Caco-2 (cell line): Measurements from ENCODE around the gene PIGU. TPM values are rescaled to one million over a fixed set of nuclear protein-coding genes. Genes with fewer than 3 reads are reported as not detected.
"Not testable (repeated sequence)": the region's sequence is repeated elsewhere in the genome, so short reads cannot be mapped to it uniquely, and the experiment has no call there.

ENCODE experiments used
- BruUV-seq: library from RNA; stranded (reverse); fragments of 400-500 nt; replicated peaks from 2 replicates; lab custom pipeline; 2021; lab: Mats Ljungman, UMichigan
- CTCF ChIA-PET: fragments of 300-600 bp; sonication (Branson Sonifier 250); formaldehyde crosslinking; loops from one replicate; lab custom pipeline; 2022; ENCODE audit warnings: antibody characterized with exemption; lab: Charles Lee
- POLR2A ChIA-PET: fragments of 300-600 bp; sonication (Branson Sonifier 250); formaldehyde crosslinking; loops from one replicate; lab custom pipeline; 2022; ENCODE audit warnings: antibody characterized with exemption; lab: Charles Lee
- DNase-seq, 2 experiments: peaks; one replicate each; pipeline versions ENCODE4 v3.0.0 to v3.0.0-alpha.2; 2020 to 2022
- H3K27me3 ChIP-seq: replicated peaks from 2 replicates; pipeline ENCODE4 v1.6.0; 2011; ENCODE audit warnings: low read length; ENCODE audit not compliant: control insufficient read depth, insufficient read depth
- H3K36me3 ChIP-seq: 2 replicates; pipeline ENCODE4 v1.5.1; 2011; ENCODE audit warnings: low read length; ENCODE audit not compliant: control insufficient read depth, insufficient read depth
- H3K4me1 ChIP-seq: fragments of 250-450 bp; sonication (Bioruptor Pico); 2 replicates; pipeline ENCODE4 v1.5.1; 2020; ENCODE audit warnings: mild to moderate bottlenecking
- H3K4me3 ChIP-seq: 2 replicates; pipeline ENCODE4 v1.5.1; 2011; ENCODE audit warnings: low read depth, mild to moderate bottlenecking, control low read depth, low read length
- H3K9me3 ChIP-seq: fragments of 250-450 bp; sonication (Bioruptor Pico); 2 replicates; pipeline ENCODE4 v1.5.1; 2020; ENCODE audit warnings: mild to moderate bottlenecking, moderate library complexity
- H3K27ac Mint-ChIP-seq: one replicate; pipeline ENCODE4 v1.8.0; 2022; ENCODE audit warnings: mixed read lengths; ENCODE audit not compliant: unreplicated experiment
- H3K27me3 Mint-ChIP-seq: one replicate; pipeline ENCODE4 v1.8.0; 2022; ENCODE audit warnings: mixed read lengths; ENCODE audit not compliant: insufficient read depth, unreplicated experiment
- H3K36me3 Mint-ChIP-seq: one replicate; pipeline ENCODE4 v1.8.0; 2022; ENCODE audit warnings: mild to moderate bottlenecking, mixed read lengths; ENCODE audit not compliant: insufficient read depth, unreplicated experiment
- H3K4me1 Mint-ChIP-seq: one replicate; pipeline ENCODE4 v1.8.0; 2022; ENCODE audit warnings: low read depth, mixed read lengths; ENCODE audit not compliant: unreplicated experiment
- H3K4me3 Mint-ChIP-seq: one replicate; pipeline ENCODE4 v1.8.0; 2022; ENCODE audit warnings: mild to moderate bottlenecking, moderate library complexity, mixed read lengths; ENCODE audit not compliant: unreplicated experiment
- H3K9me3 Mint-ChIP-seq: one replicate; pipeline ENCODE4 v1.8.0; 2022; ENCODE audit warnings: mixed read lengths; ENCODE audit not compliant: unreplicated experiment
- intact Hi-C: fragments of 100-400 bp; cut with micrococcal nuclease; formaldehyde crosslinking; loops from one replicate; pipeline ENCODE4 v1.10.0; 2022; ENCODE audit not compliant: unreplicated experiment
- total RNA-seq: library from RNA; stranded (reverse); gene quantifications from 2 replicates; pipeline ENCODE4 v1.2.3, GENCODE V29; 2022
- TF ChIP-seq, protein P1 (sequence below), 2 experiments: fragments of 200-600 bp in 1 of 2; IDR thresholded peaks; 1 replicate in 1 of 2; 2 replicates in 1 of 2; pipeline versions ENCODE4 v1.5.1 to v1.8.0; 2011 to 2022; ENCODE audit warnings: antibody characterized with exemption in 1 of 2, control low read depth in 1 of 2, inconsistent platforms in 1 of 2, low read depth in 1 of 2, low read length in 1 of 2, mild to moderate bottlenecking in 1 of 2, moderate library complexity in 1 of 2; ENCODE audit not compliant: insufficient read depth in 1 of 2, severe bottlenecking in 1 of 2, unreplicated experiment in 1 of 2

PIGU gene
- total RNA-seq, 1 experiment from 2014 or later, result 61.7 TPM

- DNase-seq, result no peak
- no TSS peak for BruUV-seq
- Histone ChIP-seq H3K4me3 (no peak overlapping the region), H3K36me3 (peaks cover 7% of the 10 kb centered on the region), H3K27me3 (no peaks in the 10 kb centered on the region), H3K4me1 (peaks cover 12% of the 10 kb centered on the region), H3K9me3 (peaks cover 3% of the 10 kb centered on the region; the same call in 1 of the 2 replicates)
- H3K27me3 Mint-ChIP-seq, result no peaks in the 10 kb centered on the region
- CTCF ChIA-PET, result interaction anchor here (0.6 kb wide), 1 partner anchor 52 kb away, joined by 3 read pairs; no protein-coding TSS in a partner anchor
- H3K4me1 Mint-ChIP-seq, result peaks cover 12% of the 10 kb centered on the region
- no peak overlapping the region for H3K4me3 Mint-ChIP-seq
- H3K36me3 Mint-ChIP-seq, result no peaks in the 10 kb centered on the region
- intact Hi-C loops, result loop anchor here (1.0 to 5.0 kb wide), 2 partner anchors 11 to 86 kb away; no protein-coding TSS in a partner anchor
- no peaks in the 10 kb centered on the region for H3K9me3 Mint-ChIP-seq
- POLR2A ChIA-PET, result interaction anchor here (0.6 to 1.2 kb wide), 2 partner anchors 56 to 1618 kb away, joined by 4 to 5 read pairs; partner anchors contain the start of gene PIGU
- H3K27ac Mint-ChIP-seq, result peak overlapping the region; percentile 3
- TF ChIP-seq, protein P1, sequence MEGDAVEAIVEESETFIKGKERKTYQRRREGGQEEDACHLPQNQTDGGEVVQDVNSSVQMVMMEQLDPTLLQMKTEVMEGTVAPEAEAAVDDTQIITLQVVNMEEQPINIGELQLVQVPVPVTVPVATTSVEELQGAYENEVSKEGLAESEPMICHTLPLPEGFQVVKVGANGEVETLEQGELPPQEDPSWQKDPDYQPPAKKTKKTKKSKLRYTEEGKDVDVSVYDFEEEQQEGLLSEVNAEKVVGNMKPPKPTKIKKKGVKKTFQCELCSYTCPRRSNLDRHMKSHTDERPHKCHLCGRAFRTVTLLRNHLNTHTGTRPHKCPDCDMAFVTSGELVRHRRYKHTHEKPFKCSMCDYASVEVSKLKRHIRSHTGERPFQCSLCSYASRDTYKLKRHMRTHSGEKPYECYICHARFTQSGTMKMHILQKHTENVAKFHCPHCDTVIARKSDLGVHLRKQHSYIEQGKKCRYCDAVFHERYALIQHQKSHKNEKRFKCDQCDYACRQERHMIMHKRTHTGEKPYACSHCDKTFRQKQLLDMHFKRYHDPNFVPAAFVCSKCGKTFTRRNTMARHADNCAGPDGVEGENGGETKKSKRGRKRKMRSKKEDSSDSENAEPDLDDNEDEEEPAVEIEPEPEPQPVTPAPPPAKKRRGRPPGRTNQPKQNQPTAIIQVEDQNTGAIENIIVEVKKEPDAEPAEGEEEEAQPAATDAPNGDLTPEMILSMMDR (IDR thresholded peaks at IDR 0.05; ENCODE audit: insufficient read depth in 1 of 2, low read depth in 1 of 2, low read length in 1 of 2, severe bottlenecking in 1 of 2, unreplicated experiment in 1 of 2), result no peak
These were observed 55.9 kb downstream of the PIGU start for GRCh38 chr20:34621036-34621343.

DNA sequence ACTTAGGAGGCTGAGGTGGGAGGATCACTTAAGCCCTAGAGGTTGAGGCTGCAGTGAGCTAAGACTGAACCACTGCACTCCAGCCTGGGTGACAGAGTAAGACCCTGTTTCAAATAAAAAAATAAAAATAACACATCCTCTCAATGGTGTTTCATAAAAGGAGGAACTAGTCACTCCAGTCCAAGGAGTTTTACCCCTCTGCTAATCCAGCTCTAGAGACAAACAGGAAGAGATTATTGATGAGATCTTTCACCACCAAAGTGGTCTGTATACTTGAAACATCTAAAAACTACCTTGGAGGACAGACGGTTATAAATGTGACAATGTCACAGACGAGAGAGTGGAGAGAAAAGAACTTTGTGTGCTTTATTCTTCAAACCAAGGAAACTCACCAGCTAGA, 58.2 kb downstream of the PIGU start:
- Histone ChIP-seq H3K9me3 (peaks cover 3% of the 10 kb centered on the region; the same call in 1 of the 2 replicates), H3K27me3 (no peaks in the 10 kb centered on the region), H3K4me1 (peaks cover 12% of the 10 kb centered on the region), H3K36me3 (peaks cover 5% of the 10 kb centered on the region), H3K4me3 (no peak overlapping the region)
- TF ChIP-seq, protein P1 (IDR thresholded peaks at IDR 0.05; ENCODE audit: insufficient read depth in 1 of 2, low read depth in 1 of 2, low read length in 1 of 2, severe bottlenecking in 1 of 2, unreplicated experiment in 1 of 2), result no peak
- Mint-ChIP-seq H3K36me3 (peaks cover 6% of the 10 kb centered on the region), H3K9me3 (no peaks in the 10 kb centered on the region), H3K27ac (no peak overlapping the region), H3K4me3 (no peak overlapping the region), H3K27me3 (no peaks in the 10 kb centered on the region), H3K4me1 (peaks cover 12% of the 10 kb centered on the region)
- CTCF ChIA-PET, result no interaction called here
- intact Hi-C loops, result no loop called here
- DNase-seq, result no peak
- POLR2A ChIA-PET, result no interaction called here
- BruUV-seq, result no TSS peak

GRCh38 chr20:34616913-34617312, 60.0 kb downstream of the PIGU start:
- H3K27me3 Mint-ChIP-seq, DNase-seq, intact Hi-C loops, H3K36me3 Mint-ChIP-seq, H3K9me3 ChIP-seq, H3K27me3 ChIP-seq, CTCF ChIA-PET, H3K4me3 ChIP-seq, POLR2A ChIA-PET, H3K36me3 ChIP-seq, H3K4me3 Mint-ChIP-seq, H3K4me1 Mint-ChIP-seq, H3K4me1 ChIP-seq, BruUV-seq, H3K9me3 Mint-ChIP-seq, H3K27ac Mint-ChIP-seq: not testable (repeated sequence)
